ENCODE results near the gene OR4K1.
"Not testable (repeated sequence)": the region's sequence is repeated elsewhere in the genome, so short reads cannot be mapped to it uniquely, and the experiment has no call there.

The OR4K1 gene, protein sequence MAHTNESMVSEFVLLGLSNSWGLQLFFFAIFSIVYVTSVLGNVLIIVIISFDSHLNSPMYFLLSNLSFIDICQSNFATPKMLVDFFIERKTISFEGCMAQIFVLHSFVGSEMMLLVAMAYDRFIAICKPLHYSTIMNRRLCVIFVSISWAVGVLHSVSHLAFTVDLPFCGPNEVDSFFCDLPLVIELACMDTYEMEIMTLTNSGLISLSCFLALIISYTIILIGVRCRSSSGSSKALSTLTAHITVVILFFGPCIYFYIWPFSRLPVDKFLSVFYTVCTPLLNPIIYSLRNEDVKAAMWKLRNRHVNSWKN

DNA sequence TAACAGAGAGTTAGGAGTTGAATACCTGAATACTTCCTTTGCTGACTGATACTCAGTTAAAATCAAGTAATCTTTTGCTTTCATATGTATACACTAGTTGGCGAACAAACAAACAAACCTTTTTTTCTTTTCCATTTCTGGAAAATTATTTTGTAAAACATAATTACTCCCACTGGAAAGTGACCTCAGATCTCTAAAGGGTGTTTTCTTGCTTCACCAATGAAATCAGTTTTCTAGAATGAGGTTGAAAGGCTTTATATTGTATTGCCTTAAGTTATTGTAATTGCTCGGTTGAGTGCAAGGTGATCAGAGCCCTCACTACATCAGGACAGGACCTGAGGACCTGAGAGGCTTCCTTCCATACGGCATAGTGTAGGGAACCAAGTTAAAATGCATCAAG is at the start of gene OR4K1:
Gene OR4K1 (plus strand): TSS at position 301 of the 400 bp plus-strand sequence. CDS start 4,750 bp downstream, outside the sequence.
- DNase-seq, result no peak

DNA sequence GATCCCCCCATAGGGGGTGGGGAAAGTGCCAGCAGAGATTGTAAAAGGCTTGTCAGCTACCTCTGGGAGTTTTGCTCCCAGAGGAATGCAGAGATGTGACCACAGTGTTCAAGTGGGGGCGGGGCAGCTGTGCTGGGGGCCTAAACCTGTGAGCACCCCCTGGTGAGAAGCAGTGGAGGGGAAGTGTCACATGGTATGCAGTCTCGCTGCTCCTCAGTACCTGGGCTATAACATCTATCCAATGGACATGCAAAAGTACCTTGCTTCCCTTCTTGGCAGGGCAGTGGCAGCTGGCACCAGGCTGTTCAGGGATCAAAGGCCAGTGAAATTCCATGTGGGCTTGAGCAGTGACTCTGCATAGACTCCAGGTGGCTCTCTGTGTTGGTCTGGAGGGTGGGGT is 35.4 kb upstream of the OR4K1 start:
- no peak for DNase-seq

DNA sequence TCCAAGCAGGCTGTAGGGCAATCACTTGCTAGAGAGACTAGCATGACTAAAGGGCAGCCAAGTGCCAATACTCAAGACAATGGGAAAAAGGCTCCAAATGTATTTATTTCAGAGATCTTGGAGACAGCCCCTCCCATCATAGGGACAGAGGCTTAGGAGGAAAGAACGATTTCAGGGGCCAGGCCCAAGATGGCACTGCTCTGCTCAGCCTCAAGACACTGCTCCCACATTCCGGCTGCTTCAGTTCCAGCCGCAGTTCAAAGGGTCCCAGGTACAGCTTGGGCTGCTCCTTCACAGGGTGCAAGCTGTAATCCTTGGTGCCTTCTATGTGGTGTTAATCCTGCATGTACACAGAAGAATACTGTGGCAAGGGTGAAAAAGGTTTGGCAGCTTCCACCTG is 29.7 kb upstream of the OR4K1 start:
- DNase-seq, result no peak

DNA sequence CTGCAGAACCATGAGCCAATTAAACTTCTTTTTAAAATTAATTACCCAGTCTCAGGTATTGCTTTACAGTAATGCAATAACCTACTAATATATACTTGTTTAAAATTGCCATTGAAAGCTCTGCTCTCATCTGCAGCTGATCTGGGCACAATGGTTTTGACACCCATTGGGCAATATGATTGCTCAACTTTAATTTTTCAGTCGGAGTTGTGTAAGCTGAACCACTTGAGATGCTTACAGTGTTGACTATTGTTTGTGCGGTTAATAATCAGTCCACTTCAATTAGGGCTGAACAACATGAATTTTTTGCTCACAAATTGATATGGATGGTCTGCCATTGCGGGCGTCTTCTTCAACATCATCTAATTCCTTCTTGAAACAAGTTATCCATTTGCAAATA is 28.3 kb upstream of the OR4K1 start:
- DNase-seq, result peak; percentile 9 to 18

DNA sequence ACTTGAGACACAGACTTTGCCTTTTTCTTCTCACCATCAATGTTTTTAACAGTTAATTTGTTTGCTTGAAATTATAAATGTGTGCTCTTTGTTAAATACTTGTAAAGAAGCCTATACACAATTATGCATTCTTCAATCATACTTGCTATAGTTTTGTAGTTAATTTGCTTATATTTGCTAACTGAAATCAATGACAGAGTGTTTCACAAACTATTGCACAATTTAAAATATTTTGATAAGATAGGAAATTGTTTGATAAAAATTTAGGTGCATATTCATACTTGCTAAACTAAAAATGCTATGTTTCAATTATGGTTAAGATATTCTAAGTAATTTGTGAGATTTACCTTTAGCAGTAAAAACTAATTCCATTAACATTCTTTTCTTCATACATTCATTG is 24.1 kb upstream of the OR4K1 start:
- DNase-seq, result no peak

DNA sequence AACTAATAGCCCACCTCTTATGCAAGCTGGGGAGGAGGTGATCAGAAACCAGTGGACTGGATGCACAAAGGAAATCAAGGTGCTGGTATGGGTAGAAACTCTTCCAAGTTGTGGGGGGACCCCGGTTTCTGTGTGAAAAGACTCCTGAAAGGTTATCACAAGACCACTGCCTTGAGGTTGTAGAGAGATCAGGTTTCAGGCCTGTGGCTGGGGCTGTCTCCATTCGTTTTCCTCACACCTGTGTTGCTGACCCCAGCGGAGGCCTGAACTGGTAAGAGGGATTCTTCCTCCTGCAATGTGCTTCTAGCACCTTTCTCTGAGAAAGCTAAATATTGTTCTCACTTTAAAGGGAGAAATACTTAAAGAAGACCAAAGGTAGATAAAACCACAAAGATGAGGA is 19.6 kb upstream of the OR4K1 start:
- DNase-seq, result no peak

DNA sequence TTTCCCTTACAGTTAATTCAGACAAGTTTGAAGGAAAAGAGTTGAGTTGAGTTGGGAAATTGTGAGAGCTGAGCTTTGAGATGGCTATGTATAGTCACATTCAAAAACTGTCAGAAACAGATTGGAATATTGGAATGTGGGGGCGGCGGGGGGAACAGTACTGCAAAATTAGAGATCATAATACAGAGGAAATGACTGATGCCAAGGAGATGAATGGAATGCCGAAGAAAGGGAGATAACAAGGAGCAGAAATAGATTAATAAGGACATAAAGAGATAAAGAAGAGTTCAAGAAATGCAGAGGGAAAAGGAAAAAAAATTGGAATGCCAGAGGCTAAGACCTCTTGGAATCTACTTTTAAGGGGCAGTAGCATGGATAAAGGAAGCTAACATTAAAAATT is 13.5 kb upstream of the OR4K1 start:
- DNase-seq, result no peak

DNA sequence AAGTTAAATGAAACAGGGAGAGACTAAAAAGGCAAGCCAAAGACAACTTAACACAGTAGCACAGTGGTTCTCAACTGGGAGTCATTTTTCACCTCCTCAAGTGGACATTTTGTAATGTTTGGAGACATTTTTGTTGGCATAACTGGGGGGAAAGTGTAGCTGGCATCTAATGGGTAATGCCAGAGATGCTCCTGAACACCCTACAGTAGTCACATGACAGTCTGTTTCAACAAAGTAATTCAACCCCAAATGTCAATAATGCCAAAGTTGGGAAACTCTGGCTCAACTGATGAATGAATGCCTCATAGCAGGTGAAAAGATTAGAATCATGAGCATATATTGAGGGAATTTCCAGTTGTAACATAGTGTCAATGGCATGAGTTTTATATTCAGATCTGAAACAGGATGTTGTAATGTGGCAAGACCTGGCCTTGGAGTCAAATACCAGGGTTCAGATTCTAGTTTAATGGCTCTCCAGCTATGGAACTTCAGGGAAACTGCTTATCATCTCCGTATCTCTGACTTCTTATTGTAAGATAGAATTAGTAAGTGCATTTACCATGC is 12.7 kb upstream of the OR4K1 start:
- DNase-seq, result no peak

DNA sequence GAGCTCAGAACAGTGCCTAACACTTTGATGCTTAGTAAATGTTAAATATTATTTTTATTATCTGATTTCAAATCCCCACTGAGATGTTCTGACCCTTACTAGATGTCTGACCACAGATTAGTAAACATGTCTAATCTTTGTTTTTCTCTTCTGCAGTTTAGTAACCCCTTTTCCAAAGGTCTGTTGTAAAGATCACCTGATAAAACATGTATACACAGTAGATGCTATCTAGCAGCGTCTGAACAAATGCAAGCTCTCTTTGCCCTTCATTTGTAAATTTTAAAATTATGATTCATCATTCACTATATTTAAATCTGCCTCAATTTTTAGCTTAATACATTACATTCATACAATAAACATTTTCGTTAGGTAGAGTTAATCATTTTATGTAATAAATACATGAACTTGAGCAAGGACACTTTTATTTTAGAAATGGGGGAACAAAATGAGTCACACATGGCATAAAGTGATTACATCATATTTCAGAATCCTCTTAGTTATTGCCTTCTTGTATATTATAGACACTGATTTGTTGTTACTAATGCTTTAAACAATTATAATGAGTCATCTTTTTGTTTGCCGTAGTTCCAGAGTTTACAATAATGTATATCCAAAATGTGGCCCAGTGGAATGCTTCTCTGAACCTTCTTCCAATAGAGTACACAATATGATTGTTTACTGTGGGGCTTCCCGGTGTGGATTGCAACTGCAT is 12.0 kb upstream of the OR4K1 start:
- no peak for DNase-seq

DNA sequence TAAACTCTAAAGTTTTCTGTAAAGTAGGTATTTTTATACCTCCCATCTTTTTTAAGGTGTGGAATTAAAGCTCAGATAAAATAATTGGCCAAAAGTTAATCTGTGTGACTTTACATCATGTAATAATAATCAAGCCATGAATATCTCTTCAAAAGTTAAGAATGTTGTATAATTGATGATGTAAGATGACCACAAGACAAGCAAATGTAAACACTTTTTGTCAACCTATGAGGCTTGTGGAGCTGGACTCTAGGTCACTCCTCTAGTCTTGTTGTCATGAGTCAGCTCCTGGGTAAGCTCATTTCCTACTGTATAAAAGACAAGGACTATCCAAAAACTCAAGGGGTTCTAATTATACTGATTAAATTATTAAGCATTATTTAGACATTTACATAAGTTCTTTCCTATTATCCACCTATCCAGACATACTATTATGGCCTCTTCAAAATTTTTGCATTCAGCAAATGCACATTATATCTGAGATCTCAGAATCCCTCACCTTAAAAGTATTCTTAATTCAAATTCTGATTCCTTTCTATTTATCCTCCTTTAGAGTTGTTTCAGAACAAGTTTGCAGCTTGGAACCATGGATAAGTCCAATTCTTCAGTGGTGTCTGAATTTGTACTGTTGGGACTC is 10.6 kb upstream of the OR4K1 start, which contains the start of gene OR4K5:
Gene OR4K5 (plus strand): TSS at position 587 of the 637 bp plus-strand sequence. CDS start 0 bp downstream, at position 587.
- DNase-seq, result no peak

DNA sequence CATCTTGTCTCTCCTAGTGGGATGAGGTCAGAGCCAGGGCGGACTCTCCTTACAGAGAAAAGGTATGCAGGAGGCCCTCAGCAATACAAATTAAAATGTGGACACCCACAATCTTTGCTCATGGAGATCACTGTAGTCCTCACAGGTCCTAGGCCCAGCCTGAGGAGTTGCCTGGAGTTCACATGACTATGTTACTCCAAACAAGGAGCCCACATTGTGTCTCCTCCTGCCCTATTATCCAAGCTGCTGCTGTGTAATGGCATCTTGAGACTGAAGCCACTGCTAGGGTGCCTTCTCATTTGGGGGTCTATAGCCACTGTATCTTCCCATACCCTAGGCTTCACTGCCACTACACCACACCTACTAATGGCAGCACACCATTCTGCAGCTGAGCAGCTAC is 11.0 kb downstream of the OR4K1 start:
- DNase-seq, result no peak

DNA sequence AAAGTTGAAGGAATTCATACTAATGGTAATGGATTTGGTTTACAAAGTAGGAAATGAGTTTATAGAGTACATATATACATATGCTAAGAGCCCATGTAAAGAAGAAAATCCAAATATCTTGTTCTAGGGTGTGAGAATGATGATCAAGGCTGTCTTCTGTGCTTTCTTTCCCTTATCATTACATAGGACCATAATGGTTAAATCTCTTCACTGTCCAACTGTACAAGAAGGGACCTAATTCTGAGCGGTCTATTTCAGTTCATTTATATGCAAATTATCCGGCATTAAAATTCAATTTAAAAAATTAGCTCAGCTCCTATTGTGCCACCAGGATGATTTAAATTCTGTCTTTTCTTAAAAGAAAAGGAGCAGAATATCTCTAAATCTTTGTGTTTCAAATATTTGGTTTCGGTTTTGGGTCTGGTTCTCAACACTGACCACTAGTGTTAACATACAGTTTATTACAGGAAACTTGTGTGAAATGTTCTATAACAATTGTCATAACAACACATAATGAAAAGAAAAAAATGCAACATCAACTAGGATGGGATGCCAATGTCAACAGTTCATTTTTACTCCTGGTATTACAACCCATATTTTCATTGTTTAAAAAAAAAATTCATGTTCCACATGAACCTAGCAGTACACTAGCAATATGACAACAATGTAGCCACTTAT is 16.8 kb downstream of the OR4K1 start:
- no peak for DNase-seq

DNA sequence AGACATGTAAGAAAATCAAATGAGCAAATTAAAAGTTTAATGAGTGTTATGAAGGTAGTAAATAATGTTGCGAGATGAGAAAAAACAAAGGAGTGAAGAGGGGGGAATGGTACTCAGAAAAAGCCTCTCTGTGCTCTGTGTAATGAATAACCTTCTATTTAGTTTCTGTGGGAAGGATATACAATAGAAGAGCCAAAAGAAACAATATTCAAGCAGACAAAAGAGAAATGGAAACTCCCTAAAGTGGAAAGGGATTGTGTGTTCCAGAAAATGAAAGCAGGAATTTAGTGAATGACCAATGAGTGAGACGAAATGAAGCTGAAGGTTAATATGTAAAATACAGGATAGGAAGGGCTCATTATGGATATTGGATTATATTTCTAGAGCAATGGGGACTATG is 18.5 kb downstream of the OR4K1 start:
- DNase-seq, result no peak

DNA sequence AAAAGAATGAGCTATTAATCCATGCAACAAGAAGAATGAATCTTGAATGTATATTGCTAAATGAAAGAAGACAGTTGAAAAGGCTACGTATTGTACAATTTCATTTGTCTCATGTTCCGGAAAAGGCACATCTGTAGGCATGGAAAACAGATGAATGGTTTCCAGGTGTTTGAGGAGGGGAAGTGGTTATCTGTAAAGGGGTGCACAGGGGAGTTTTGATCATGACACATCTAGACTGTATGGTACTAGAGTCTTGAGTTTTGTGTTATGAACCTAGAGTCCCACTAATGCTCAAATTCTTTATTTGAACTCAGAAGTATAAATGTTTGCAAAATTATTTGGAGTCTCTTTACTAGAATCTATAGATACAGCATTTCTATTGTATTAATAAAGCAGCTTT is 39.0 kb downstream of the OR4K1 start:
- not testable (repeated sequence) for DNase-seq

DNA sequence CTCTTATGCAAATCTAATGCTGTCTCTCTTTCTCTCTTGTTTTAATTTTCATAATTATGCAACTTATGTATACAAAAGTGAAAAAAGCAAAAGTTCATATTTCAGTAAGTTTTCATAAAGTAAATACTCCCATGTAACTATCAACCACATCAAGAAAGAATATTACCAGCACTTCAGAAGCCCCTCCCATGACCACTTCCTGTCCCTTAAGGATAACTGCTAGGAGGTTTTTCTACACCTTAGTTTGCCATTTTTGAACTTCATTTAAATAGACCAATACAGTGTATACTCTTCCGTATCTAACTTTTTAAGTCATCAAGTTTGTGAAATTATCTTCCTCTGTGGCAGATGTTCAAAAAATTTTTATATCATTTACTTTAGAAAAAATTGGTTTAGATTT is 44.1 kb downstream of the OR4K1 start:
- no peak for DNase-seq

DNA sequence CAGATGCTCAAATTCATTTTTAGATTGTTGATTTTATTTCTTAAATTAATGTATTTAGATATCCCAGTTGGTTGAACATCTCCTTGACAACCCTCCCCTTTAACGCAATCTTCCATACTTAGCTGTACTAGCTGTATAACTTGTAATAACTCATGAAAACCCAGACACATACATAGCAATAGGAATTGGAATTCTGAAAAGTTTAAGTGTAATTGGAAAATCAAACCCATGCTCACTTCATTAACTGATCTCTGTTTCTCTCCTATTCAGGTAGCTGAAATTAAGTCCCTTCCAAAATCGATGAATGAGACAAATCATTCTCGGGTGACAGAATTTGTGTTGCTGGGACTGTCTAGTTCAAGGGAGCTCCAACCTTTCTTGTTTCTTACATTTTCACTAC is 44.6 kb downstream of the OR4K1 start, which contains the start of gene OR4K15:
Gene OR4K15 (plus strand): TSS at position 301 of the 400 bp plus-strand sequence. CDS start 0 bp downstream, at position 301.
- DNase-seq, result no peak
